HCT116 (cell line): ENCODE data around the gene SLC22A23. TPM values are rescaled to one million over a fixed set of nuclear protein-coding genes. Genes with fewer than 3 reads are reported as not detected.

Source experiments
- total RNA-seq: library from RNA; stranded (reverse); gene quantifications from one replicate; pipeline ENCODE4 v1.2.1, GENCODE V29; 2021; ENCODE audit not compliant: unreplicated experiment

The SLC22A23 gene
- total RNA-seq, 1 experiment from 2014 or later: 11.5 TPM

Other genes with a start within 250 kb of the SLC22A23 start
- 0.86 TPM for gene TUBB2B, start 229.4 kb downstream of the SLC22A23 start, total RNA-seq
- gene PSMG4, start 198.1 kb downstream of the SLC22A23 start, total RNA-seq: 35.0 TPM